GM21576 (cell line): ENCODE results near the gene LYL1.

Experiments used
- ATAC-seq: cut with Tn5 transposase; IDR thresholded peaks from one replicate; pipeline ENCODE4 v1.9.1; 2021; ENCODE audit warnings: mild to moderate bottlenecking, moderate library complexity; ENCODE audit not compliant: unreplicated experiment

The LYL1 gene

GRCh38 chr19:13060233-13060963, 42.3 kb downstream of the LYL1 start:
- ATAC-seq, result no peak

GRCh38 chr19:13058951-13059660, 43.6 kb downstream of the LYL1 start:
- ATAC-seq, result no peak

- no peak for ATAC-seq
Observed at GRCh38 chr19:13057744-13058143, 44.9 kb downstream of the LYL1 start.

DNA sequence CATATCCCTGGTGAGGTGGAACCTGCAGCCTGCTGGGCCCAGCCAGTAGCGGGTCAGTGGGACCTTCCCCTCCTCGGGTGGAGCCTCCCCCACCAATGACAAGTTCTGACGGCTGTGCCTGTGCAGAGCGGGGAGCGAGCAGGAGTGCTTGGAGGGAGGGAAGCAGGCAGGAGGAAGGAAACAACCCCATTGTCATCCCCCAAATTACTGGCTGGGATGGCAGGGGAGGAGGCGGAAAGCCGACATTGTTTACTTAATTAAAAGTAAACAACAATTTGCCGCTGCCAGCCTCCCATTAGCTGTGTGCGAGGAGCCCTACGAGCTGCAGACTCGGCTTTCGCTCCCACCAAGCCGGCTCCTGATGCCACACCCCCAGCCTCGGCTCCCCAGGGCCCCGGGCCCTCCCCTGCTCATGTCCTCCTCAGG, 45.5 kb downstream of the LYL1 start:
- ATAC-seq, result no peak

DNA sequence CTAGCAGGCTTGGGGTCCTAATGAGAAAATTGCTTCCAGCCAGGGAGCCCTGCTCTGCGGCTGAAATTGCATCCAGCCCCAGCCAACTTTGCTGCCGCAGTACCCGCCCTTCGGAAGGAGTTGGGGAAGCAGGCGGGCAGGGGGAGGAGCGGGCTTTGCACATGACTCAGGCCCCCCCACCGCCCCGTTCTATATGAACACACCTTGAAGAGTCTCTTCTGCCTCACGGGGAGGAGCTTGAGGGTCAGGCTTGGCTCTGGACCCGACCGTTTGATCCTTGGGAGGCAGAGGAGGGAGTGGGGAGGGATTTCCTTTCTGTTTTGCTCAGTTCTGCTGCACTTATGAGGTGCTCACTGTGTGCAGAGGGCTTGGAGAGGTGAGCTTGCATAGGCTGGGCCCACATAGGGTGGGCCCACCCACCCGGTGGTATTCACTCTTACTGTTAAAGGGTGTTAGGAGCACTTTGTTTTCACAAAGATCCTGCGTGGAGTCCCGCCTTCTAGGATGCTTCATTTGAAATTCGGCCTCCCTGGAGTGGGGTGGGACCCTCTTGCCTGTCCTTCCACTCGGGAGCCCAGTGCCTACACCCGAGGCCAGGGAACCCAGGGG, 46.5 kb downstream of the LYL1 start:
- ATAC-seq, result no peak

- ATAC-seq, result no peak
Observed at GRCh38 chr19:13055213-13056051, 47.2 kb downstream of the LYL1 start.

DNA sequence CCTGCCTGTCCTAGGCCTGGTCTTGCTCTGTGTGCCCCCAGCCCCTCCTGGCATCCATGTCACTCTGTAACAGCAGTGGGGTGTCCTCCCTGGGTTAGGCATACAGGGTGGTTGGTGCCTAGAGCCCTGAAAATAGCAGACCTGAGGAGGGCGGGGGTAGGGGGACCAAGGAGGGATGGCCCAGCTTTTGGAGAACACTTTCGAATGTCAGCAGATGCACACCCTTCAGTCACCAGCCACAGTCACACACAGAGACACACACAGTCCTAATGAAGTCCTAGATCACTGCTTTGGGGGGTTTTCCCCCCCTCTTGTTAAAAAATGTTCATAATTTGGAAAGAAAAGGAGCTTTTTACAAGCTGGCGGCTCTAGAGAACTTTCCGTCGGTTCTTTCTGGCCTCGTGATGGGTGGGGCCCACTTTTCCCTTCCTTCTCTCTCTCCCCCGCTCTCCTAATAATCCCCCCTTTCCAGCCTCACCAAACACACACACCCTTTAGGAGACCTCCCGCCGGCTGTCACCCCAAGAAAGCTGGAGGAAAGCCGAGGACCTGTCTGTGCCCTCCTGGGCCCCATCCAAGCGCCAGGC, 47.9 kb downstream of the LYL1 start:
- ATAC-seq, result no peak

- ATAC-seq, result no peak
Observed at GRCh38 chr19:13053761-13054625, 48.7 kb downstream of the LYL1 start.

- no peak for ATAC-seq
Observed at GRCh38 chr19:13053238-13053637, 49.4 kb downstream of the LYL1 start.

- ATAC-seq, result no peak
Observed at GRCh38 chr19:13052447-13053175, 50.0 kb downstream of the LYL1 start.

GRCh38 chr19:13051557-13052165, 51.0 kb downstream of the LYL1 start:
- ATAC-seq, result no peak

DNA sequence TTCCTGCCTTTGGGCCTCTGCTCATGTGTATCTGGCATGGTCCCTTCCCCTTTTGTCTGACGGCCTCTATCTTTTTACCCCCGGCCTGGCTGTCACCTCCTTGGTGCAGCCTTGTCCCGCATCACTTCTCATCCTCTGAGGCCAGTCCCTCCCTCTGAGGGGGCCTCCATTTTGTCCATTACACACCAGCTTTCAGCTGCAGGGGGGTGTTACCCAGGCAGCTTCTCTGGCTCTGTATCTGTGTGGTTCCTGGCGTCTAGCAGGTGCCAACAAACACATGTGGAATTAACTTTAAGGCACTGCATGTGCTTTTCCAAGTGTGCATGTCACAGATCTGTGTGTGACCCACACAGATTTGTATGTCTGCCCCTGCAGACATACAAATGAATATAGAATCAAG, 52.4 kb downstream of the LYL1 start:
- no peak for ATAC-seq
